HG02981 (cell line): ENCODE measurements around the gene MRPL47.

Source experiments
- ATAC-seq: cut with Tn5 transposase; IDR thresholded peaks from one replicate; pipeline ENCODE4 v1.9.1; 2021; ENCODE audit warnings: mild to moderate bottlenecking, moderate library complexity; ENCODE audit not compliant: unreplicated experiment

MRPL47 gene

GRCh38 chr3:179591313-179591712 is 13.1 kb downstream of the MRPL47 start:
- ATAC-seq, result no peak

- ATAC-seq, result no peak
Measured at GRCh38 chr3:179590669-179591068, 13.8 kb downstream of the MRPL47 start.

DNA sequence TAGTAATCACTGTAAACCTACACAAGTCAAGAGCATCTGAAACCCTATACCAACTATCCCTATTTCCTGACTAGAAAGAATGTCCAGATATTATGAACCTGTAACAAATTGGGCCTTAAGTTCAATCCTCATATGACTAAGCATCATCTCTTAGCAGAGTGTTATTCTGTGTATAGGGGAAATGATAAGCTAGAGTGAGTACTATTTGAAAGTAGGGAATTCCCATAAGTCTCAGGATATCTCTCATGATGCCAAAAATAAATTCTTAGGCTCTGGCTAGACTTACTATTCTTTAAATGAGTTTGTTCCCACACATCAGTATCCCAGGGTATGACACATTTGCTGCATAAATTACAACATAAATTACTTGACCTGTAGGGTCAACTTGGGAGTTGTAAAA is 15.3 kb downstream of the MRPL47 start:
- ATAC-seq, result peak; percentile 70

DNA sequence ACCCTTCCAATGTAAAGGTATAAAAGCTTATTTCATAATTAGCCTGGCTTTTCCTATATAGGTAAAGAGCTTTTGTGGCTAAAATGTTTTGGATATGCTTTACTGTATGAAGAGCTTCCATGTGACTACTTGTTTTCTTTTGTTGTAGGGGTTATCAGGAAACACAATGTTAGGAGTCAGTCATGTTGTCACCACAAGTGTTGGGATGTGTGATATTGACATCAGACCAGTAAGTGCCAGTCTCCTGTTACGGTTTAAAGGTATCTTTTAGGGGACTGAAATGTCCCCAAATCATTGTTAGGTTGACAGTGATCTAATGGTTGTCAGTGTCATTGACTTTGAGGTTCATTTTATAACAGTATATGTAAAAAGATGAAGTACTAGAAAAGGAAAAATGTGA is 23.4 kb downstream of the MRPL47 start:
- ATAC-seq, result no peak

- ATAC-seq, result no peak
Measured at GRCh38 chr3:179565496-179565895, 38.9 kb downstream of the MRPL47 start.

DNA sequence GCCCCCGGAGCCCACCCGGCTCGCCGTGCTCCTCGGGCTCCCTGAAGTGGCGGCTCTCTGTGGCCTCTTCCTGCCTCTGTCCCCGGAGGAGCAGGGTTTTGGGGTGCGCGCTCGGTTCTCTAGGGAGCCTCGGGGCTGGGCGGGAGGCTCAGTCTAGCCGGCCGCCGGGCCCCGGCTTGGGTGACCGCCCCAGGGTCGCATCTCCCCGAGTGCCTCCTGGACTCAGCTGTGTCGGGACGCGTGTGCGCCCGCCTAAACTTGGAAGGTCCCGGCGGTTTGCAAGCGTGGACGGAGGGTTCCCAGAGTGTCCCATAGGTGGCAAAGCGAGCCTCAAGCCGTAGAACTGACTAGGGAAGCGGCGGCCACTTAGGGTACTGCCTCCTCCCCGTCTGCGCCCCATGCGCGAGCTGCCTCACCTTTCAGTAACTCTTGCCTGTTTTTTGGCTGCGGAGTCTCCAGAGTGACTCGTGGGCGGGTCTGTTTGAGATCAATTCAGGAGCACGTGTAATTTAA is 41.1 kb downstream of the MRPL47 start:
- ATAC-seq, result peak; percentile 53

GRCh38 chr3:179562591-179563270 is 41.7 kb downstream of the MRPL47 start, which contains the start of gene ACTL6A:
ACTL6A (plus strand) TSS chr3:179562926; CDS start chr3:179563093, 167 bp downstream.
- peak; percentile 95 for ATAC-seq

DNA sequence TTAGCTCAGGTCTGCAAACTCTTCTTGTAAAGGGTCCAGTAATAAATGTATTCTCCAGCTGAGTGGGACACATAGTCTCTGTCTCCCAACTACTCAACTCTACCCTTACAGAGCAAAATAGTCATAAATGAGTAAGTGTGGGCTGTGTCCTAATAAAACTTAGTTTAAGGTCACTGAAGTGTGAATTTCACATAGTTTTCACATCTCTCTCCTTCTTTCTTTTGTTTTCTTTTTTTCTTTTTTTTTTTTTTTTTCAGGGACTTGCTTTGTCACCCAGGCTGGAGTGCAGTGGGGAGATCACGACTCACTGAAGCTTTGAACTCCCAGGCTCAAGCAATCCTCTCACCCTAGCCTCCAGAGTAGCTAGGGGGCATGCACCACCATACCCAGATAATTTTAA is 43.6 kb downstream of the MRPL47 start:
- ATAC-seq, result no peak

GRCh38 chr3:179558742-179559364 is 45.6 kb downstream of the MRPL47 start:
- ATAC-seq, result no peak

GRCh38 chr3:179551349-179552105 is 52.9 kb downstream of the MRPL47 start:
- no peak for ATAC-seq

- no peak for ATAC-seq
Measured at GRCh38 chr3:179546814-179547241, 57.6 kb downstream of the MRPL47 start.

DNA sequence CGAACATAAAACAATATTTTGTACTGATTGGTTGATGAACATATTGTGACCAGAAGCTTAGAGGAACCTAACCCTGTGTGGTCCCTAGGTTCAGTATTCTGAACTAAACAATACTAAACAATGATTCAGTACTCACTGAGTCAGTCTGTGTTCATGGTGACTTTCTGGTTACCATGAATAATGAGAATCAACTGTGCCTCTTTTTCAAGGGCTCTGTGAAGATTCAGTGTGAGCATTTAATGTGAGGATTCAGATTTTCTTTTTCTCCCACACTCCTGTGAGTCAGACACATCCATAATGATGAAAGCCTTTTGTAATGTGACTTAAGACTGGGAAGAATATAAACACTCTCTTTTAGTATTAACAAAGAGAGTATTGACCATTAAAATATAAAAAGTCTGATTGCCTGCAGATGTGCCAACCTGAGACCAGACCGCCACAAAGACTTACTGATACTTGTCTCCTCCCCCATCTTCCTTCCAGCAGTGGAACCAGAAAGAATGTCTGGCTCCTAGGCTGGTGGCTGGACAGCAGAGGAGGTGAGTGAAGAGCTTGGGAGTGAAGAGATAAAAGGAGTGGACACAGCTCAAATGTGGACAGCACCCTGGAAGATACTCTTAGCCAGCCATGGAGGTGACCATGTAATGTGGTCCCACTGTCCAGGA is 59.3 kb downstream of the MRPL47 start:
- ATAC-seq, result no peak

- ATAC-seq, result no peak
Measured at GRCh38 chr3:179542375-179542774, 62.1 kb downstream of the MRPL47 start.

DNA sequence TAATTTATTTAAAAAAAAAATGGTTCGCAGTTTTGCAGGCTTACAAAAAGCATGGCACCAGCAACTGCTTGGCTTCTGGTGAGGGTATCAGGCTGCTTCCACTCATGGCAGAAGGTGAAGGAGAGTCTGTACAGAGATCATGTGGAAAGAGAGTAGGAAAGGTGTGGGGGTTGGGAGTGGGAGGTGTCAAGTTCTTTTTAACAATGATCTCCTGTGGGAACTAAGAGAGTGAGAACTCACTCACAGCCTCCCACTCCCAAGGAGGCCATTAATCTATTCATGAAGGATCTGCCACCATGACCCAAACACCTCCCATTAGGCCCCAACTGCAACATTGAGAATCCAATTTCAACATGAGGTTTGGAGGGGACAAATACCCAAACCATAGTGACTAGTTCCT is 62.8 kb downstream of the MRPL47 start:
- ATAC-seq, result no peak

DNA sequence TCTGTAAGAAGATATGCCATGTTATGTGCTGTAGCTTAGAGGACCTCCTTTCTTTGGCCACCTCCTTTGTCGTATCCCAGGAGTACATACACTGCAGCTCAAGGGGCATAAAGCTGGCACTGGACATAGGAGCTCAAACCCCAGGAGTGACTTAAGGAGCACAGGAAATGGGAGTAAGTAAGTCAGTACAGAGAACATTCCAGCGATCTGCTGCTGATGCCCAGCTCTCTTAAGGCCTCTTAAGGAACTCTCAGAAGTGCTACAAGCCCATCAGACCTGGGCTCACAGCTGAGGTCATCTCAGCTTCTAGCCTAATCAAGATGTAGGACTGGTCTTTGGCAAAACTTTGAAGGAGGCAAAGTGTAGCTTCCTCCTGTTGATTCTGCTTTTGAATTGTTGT is 63.3 kb downstream of the MRPL47 start:
- ATAC-seq, result no peak
